ENCODE measurements around the gene CADPS2.

- TF ChIP-seq CTCF (IDR thresholded peaks at IDR 0.05) (no peak), POLR2A (IDR thresholded peaks at IDR 0.05) (no peak)
These were observed 143.0 kb downstream of the CADPS2 start for GRCh38 chr7:122743211-122743610.

All from body of pancreas (tissue), 4 donors.